Measurements from ENCODE around the gene KBTBD7.

DNA sequence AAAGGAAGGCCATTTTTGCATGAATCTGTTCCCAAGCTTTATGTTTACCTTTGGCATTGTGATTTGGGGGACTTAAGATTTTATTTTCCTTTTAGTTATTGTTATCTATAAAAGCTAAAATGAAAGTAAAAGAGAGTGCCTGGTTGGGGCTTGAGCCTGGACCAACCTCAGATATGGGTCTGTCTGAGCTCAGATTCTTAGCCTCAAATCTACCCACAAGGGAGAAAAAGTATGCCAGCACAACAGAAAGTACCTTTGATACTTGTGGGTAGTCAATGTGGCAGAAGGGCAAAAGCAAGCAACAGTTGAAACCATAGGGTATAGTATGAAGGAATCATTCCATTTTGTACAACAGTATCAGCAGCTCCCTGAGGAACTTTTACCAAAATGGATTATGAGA, 35.2 kb downstream of the KBTBD7 start:
- TF ChIP-seq, protein P1, sequence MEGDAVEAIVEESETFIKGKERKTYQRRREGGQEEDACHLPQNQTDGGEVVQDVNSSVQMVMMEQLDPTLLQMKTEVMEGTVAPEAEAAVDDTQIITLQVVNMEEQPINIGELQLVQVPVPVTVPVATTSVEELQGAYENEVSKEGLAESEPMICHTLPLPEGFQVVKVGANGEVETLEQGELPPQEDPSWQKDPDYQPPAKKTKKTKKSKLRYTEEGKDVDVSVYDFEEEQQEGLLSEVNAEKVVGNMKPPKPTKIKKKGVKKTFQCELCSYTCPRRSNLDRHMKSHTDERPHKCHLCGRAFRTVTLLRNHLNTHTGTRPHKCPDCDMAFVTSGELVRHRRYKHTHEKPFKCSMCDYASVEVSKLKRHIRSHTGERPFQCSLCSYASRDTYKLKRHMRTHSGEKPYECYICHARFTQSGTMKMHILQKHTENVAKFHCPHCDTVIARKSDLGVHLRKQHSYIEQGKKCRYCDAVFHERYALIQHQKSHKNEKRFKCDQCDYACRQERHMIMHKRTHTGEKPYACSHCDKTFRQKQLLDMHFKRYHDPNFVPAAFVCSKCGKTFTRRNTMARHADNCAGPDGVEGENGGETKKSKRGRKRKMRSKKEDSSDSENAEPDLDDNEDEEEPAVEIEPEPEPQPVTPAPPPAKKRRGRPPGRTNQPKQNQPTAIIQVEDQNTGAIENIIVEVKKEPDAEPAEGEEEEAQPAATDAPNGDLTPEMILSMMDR (IDR thresholded peaks at IDR 0.05 in 2 of 3, conservative IDR thresholded peaks at IDR 0.05 in 1 of 3; ENCODE audit: borderline replicate concordance in 1 of 3, insufficient read depth in 1 of 3, low read depth in 2 of 3, low read length in 2 of 3): no peak
- TF ChIP-seq POLR2A (IDR thresholded peaks at IDR 0.05; ENCODE audit: borderline replicate concordance, extremely low read depth, insufficient read depth, insufficient read length): no peak

Measured in HCT116 (cell line).